MM.1S (cell line): ENCODE measurements around the gene TMEM156.
"Not testable (repeated sequence)": the region's sequence is repeated elsewhere in the genome, so short reads cannot be mapped to it uniquely, and the experiment has no call there.

Source experiments
- DNase-seq: peaks from one replicate; pipeline ENCODE4 v3.0.0-alpha.2; 2015
- H2AFZ ChIP-seq: fragments of 300-600 bp; sonication (generic); 2 replicates; pipeline ENCODE4 v1.6.0; 2016; ENCODE audit warnings: antibody characterized with exemption, low read length
- H3F3A ChIP-seq: fragments of 300-600 bp; sonication (generic); 2 replicates; pipeline ENCODE4 v1.6.1; 2016; ENCODE audit warnings: mild to moderate bottlenecking, antibody characterized with exemption, low read length, moderate library complexity, mixed read lengths; ENCODE audit not compliant: insufficient read depth
- H3K27ac ChIP-seq: fragments of 300-600 bp; sonication (generic); 2 replicates; pipeline ENCODE4 v1.5.1; 2016; ENCODE audit warnings: mild to moderate bottlenecking, low read length
- H3K27me3 ChIP-seq: fragments of 300-600 bp; sonication (generic); replicated peaks from 2 replicates; pipeline ENCODE4 v1.6.0; 2016; ENCODE audit warnings: low read length; ENCODE audit not compliant: insufficient read depth
- H3K36me3 ChIP-seq: fragments of 300-600 bp; sonication (generic); replicated peaks from 2 replicates; pipeline ENCODE4 v1.6.1; 2016; ENCODE audit warnings: mild to moderate bottlenecking, low read length, mixed read lengths; ENCODE audit not compliant: insufficient read depth
- H3K4me1 ChIP-seq: fragments of 300-600 bp; sonication (generic); 2 replicates; pipeline ENCODE4 v1.6.1; 2016; ENCODE audit warnings: low read length, mixed read lengths
- H3K4me2 ChIP-seq: fragments of 300-600 bp; sonication (generic); 2 replicates; pipeline ENCODE4 v1.6.0; 2016; ENCODE audit warnings: low read depth, low read length
- H3K4me3 ChIP-seq: fragments of 300-600 bp; sonication (generic); 2 replicates; pipeline ENCODE4 v1.5.1; 2016; ENCODE audit warnings: low read length, mixed read lengths
- H3K79me2 ChIP-seq: fragments of 300-600 bp; sonication (generic); 2 replicates; pipeline ENCODE4 v1.6.1; 2016; ENCODE audit warnings: mixed run types, low read length, mixed read lengths
- H3K9ac ChIP-seq: fragments of 300-600 bp; sonication (generic); 2 replicates; pipeline ENCODE4 v1.6.1; 2016; ENCODE audit warnings: low read length, mixed read lengths
- H3K9me2 ChIP-seq: fragments of 300-600 bp; sonication (generic); replicated peaks from 2 replicates; pipeline ENCODE4 v1.6.1; 2016; ENCODE audit warnings: mild to moderate bottlenecking, low read length, mixed read lengths; ENCODE audit not compliant: insufficient read depth
- H3K9me3 ChIP-seq: fragments of 300-600 bp; sonication (generic); replicated peaks from 2 replicates; pipeline ENCODE4 v1.6.1; 2016; ENCODE audit warnings: mild to moderate bottlenecking, low read length, mixed read lengths; ENCODE audit not compliant: insufficient read depth
- H4K20me1 ChIP-seq: fragments of 300-600 bp; sonication (generic); 2 replicates; pipeline ENCODE4 v1.6.1; 2016; ENCODE audit warnings: mild to moderate bottlenecking, low read length, moderate library complexity, mixed read lengths; ENCODE audit not compliant: insufficient read depth
- EZH2 ChIP-seq: fragments of 300-600 bp; sonication (generic); optimal IDR thresholded peaks from 2 replicates; pipeline ENCODE3; 2017; ENCODE audit warnings: low read depth, mild to moderate bottlenecking, antibody characterized with exemption, low read length, mixed read lengths
- EZH2phosphoT487 ChIP-seq: fragments of 300-600 bp; sonication (generic); IDR thresholded peaks from 2 replicates; pipeline ENCODE4 v1.6.1; 2018; ENCODE audit warnings: antibody characterized with exemption, low read length
- TF ChIP-seq, protein P1 (sequence below): fragments of 300-600 bp; sonication (generic); IDR thresholded peaks from 2 replicates; pipeline ENCODE4 v1.5.1; 2016; ENCODE audit warnings: antibody characterized with exemption, low read length, mixed read lengths

Gene TMEM156

GRCh38 chr4:39014028-39014427 lies 18.2 kb downstream of the TMEM156 start:
- Histone ChIP-seq H3K9me3 (no peaks in the 10 kb centered on the region), H2AFZ (no peak overlapping the region), H3K27me3 (no peaks in the 10 kb centered on the region), H3K27ac (no peak overlapping the region), H3K4me1 (no peaks in the 10 kb centered on the region), H3K4me3 (no peak overlapping the region), H3K9ac (no peak overlapping the region), H3F3A (no peaks in the 10 kb centered on the region), H3K4me2 (no peak overlapping the region), H4K20me1 (no peaks in the 10 kb centered on the region), H3K36me3 (no peaks in the 10 kb centered on the region), H3K9me2 (no peaks in the 10 kb centered on the region), H3K79me2 (no peaks in the 10 kb centered on the region)
- DNase-seq: no peak
- TF ChIP-seq EZH2 (no peak), EZH2phosphoT487 (no peak)
- TF ChIP-seq, protein P1, sequence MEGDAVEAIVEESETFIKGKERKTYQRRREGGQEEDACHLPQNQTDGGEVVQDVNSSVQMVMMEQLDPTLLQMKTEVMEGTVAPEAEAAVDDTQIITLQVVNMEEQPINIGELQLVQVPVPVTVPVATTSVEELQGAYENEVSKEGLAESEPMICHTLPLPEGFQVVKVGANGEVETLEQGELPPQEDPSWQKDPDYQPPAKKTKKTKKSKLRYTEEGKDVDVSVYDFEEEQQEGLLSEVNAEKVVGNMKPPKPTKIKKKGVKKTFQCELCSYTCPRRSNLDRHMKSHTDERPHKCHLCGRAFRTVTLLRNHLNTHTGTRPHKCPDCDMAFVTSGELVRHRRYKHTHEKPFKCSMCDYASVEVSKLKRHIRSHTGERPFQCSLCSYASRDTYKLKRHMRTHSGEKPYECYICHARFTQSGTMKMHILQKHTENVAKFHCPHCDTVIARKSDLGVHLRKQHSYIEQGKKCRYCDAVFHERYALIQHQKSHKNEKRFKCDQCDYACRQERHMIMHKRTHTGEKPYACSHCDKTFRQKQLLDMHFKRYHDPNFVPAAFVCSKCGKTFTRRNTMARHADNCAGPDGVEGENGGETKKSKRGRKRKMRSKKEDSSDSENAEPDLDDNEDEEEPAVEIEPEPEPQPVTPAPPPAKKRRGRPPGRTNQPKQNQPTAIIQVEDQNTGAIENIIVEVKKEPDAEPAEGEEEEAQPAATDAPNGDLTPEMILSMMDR: no peak

DNA sequence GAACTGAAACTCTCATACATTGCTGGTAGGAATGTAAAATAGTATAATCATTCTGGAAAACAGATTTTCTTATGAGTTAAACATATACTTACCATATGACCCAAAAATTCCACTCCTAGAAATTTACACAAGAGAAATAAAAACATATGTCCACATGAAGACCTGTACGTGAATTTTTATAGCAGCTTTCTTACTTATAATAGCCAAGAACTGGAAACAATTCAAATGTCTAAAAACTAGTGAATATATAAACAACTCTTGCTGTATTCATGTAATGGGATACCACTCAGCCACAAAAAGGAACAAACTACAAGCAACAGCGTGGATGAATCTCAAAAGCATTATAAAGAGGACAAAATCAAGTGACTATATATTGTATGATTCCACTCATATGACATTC lies 27.5 kb downstream of the TMEM156 start:
- H3K9me3 ChIP-seq: no peaks in the 10 kb centered on the region
- no peaks in the 10 kb centered on the region for H3K79me2 ChIP-seq
- no peaks in the 10 kb centered on the region for H4K20me1 ChIP-seq
- TF ChIP-seq, protein P1: no peak
- TF ChIP-seq EZH2 (no peak), EZH2phosphoT487 (no peak)
- no peaks in the 10 kb centered on the region for H3K36me3 ChIP-seq
- H3K4me3 ChIP-seq: no peak overlapping the region
- no peaks in the 10 kb centered on the region for H3K27me3 ChIP-seq
- H3K27ac ChIP-seq: no peak overlapping the region
- DNase-seq: no peak
- no peak overlapping the region for H3K4me2 ChIP-seq
- no peaks in the 10 kb centered on the region for H3F3A ChIP-seq
- H3K9ac ChIP-seq: no peak overlapping the region
- H3K4me1 ChIP-seq: no peaks in the 10 kb centered on the region
- no peaks in the 10 kb centered on the region for H3K9me2 ChIP-seq
- no peak overlapping the region for H2AFZ ChIP-seq

GRCh38 chr4:39002058-39002457 lies 30.2 kb downstream of the TMEM156 start:
- not testable (repeated sequence) for H3K36me3 ChIP-seq, H3K9me2 ChIP-seq, H3K27ac ChIP-seq, H4K20me1 ChIP-seq, H3K4me2 ChIP-seq, H3K9me3 ChIP-seq, H3K4me3 ChIP-seq, H3K9ac ChIP-seq, H3K27me3 ChIP-seq, H2AFZ ChIP-seq, H3K4me1 ChIP-seq, DNase-seq, H3F3A ChIP-seq, H3K79me2 ChIP-seq

GRCh38 chr4:38995660-38996005 lies 36.6 kb downstream of the TMEM156 start:
- no peaks in the 10 kb centered on the region for H3K36me3 ChIP-seq
- H3K9me2 ChIP-seq: no peaks in the 10 kb centered on the region
- no peak overlapping the region for H2AFZ ChIP-seq
- peak overlapping the region; percentile 82 for H3K27ac ChIP-seq
- TF ChIP-seq, protein P1: no peak
- TF ChIP-seq EZH2phosphoT487 (no peak), EZH2 (no peak)
- peaks cover 39% of the 10 kb centered on the region for H3K4me1 ChIP-seq
- peaks cover 20% of the 10 kb centered on the region for H3F3A ChIP-seq
- no peaks in the 10 kb centered on the region for H4K20me1 ChIP-seq
- no peaks in the 10 kb centered on the region for H3K27me3 ChIP-seq
- no peaks in the 10 kb centered on the region for H3K9me3 ChIP-seq
- no peaks in the 10 kb centered on the region for H3K79me2 ChIP-seq
- no peak overlapping the region for H3K4me3 ChIP-seq
- no peak for DNase-seq
- H3K9ac ChIP-seq: no peak overlapping the region
- peak overlapping the region; percentile 23; the same call in 1 of the 2 replicates for H3K4me2 ChIP-seq
